ENCODE measurements around the gene PPP1R12A.

Gene PPP1R12A

GRCh38 chr12:79769189-79769859 is 165.6 kb downstream of the PPP1R12A start:
- DNase-seq (ENCODE audit: low read depth in 2 of 2) = no peak

GRCh38 chr12:79766705-79767464 is 168.0 kb downstream of the PPP1R12A start:
- DNase-seq (ENCODE audit: low read depth in 2 of 2) = no peak

- no peak for DNase-seq (ENCODE audit: low read depth in 2 of 2)
These were observed 169.7 kb downstream of the PPP1R12A start for GRCh38 chr12:79765157-79765556.

GRCh38 chr12:79764641-79765040 is 170.3 kb downstream of the PPP1R12A start:
- DNase-seq (ENCODE audit: low read depth in 2 of 2) = no peak

GRCh38 chr12:79763766-79764452 is 171.0 kb downstream of the PPP1R12A start:
- no peak for DNase-seq (ENCODE audit: low read depth in 2 of 2)

- DNase-seq (ENCODE audit: low read depth in 2 of 2) = no peak
These were observed 173.6 kb downstream of the PPP1R12A start for GRCh38 chr12:79761341-79761740.

- DNase-seq (ENCODE audit: low read depth in 2 of 2) = no peak
These were observed 187.6 kb downstream of the PPP1R12A start for GRCh38 chr12:79747274-79747673.

GRCh38 chr12:79737875-79738718 is 196.8 kb downstream of the PPP1R12A start:
- DNase-seq (ENCODE audit: low read depth in 2 of 2) = peak in 1 of 2 donors; percentile 10

GRCh38 chr12:79732638-79733037 is 202.3 kb downstream of the PPP1R12A start:
- no peak for DNase-seq (ENCODE audit: low read depth in 2 of 2)

- DNase-seq (ENCODE audit: low read depth in 2 of 2) = no peak
These were observed 208.9 kb downstream of the PPP1R12A start for GRCh38 chr12:79725987-79726386.
